Measurements from ENCODE around the gene ACVR2A.

The ACVR2A gene

GRCh38 chr2:147844697-147845410 is at the start of gene ACVR2A:
TSS of gene ACVR2A (plus strand) at chr2:147845029. CDS start at chr2:147845153, 124 bp downstream.
- no peak for DNase-seq (ENCODE audit: low read depth)
- TF ChIP-seq CTCF (conservative IDR thresholded peaks at IDR 0.05; ENCODE audit: low read depth, low read length) = no peak
- H3K4me3 ChIP-seq (ENCODE audit: low read length) = peak within 1 kb of the TSS; percentile 81

- DNase-seq (ENCODE audit: low read depth) = no peak
- no peak for TF ChIP-seq CTCF (conservative IDR thresholded peaks at IDR 0.05; ENCODE audit: low read depth, low read length)
- H3K4me3 ChIP-seq (ENCODE audit: low read length) = no peak overlapping the region
Observed at GRCh38 chr2:147800316-147800715, 44.5 kb upstream of the ACVR2A start.

- DNase-seq (ENCODE audit: low read depth) = no peak
- no peak overlapping the region for H3K4me3 ChIP-seq (ENCODE audit: low read length)
- TF ChIP-seq CTCF (conservative IDR thresholded peaks at IDR 0.05; ENCODE audit: low read depth, low read length) = no peak
Observed at GRCh38 chr2:147806846-147807245, 38.0 kb upstream of the ACVR2A start.

- DNase-seq (ENCODE audit: low read depth) = no peak
- TF ChIP-seq CTCF (conservative IDR thresholded peaks at IDR 0.05; ENCODE audit: low read depth, low read length) = no peak
- H3K4me3 ChIP-seq (ENCODE audit: low read length) = no peak overlapping the region
Observed at GRCh38 chr2:147808520-147808919, 36.3 kb upstream of the ACVR2A start.

- DNase-seq (ENCODE audit: low read depth) = no peak
- no peak overlapping the region for H3K4me3 ChIP-seq (ENCODE audit: low read length)
- TF ChIP-seq CTCF (conservative IDR thresholded peaks at IDR 0.05; ENCODE audit: low read depth, low read length) = no peak
Observed at GRCh38 chr2:147810883-147811765, 33.7 kb upstream of the ACVR2A start.

- H3K4me3 ChIP-seq (ENCODE audit: low read length) = no peak overlapping the region
- no peak for DNase-seq (ENCODE audit: low read depth)
- TF ChIP-seq CTCF (conservative IDR thresholded peaks at IDR 0.05; ENCODE audit: low read depth, low read length) = no peak
Observed at GRCh38 chr2:147818741-147819140, 26.1 kb upstream of the ACVR2A start.
